ENCODE results near the gene NAA10. TPM values are rescaled to one million over a fixed set of nuclear protein-coding genes. Genes with fewer than 3 reads are reported as not detected.

NAA10 gene
- total RNA-seq, 1 experiment from 2014 or later: 246 TPM

- ATAC-seq: no peak
- Histone ChIP-seq H3K36me3 (ENCODE audit: control insufficient read depth, insufficient read depth, low read length) (no peaks in the 10 kb centered on the region), H3K27ac (ENCODE audit: low read length) (peak overlapping the region; percentile 80), H3K4me3 (ENCODE audit: low read depth in 2 of 2, low read length in 2 of 2) (no peak overlapping the region), H3K27me3 (ENCODE audit: control insufficient read depth, insufficient read depth, low read length) (no peaks in the 10 kb centered on the region), H3K9me3 (ENCODE audit: control insufficient read depth, insufficient read depth, low read depth, low read length) (no peaks in the 10 kb centered on the region), H3K4me1 (ENCODE audit: control insufficient read depth, insufficient read depth, low read length) (peaks cover 74% of the 10 kb centered on the region)
- TF ChIP-seq REST (IDR thresholded peaks at IDR 0.05; ENCODE audit: insufficient read depth in 1 of 2, low read depth in 2 of 2, low read length in 1 of 2) (no peak), TCF7L2 (IDR thresholded peaks at IDR 0.05; ENCODE audit: low read depth, low read length) (no peak), POLR2AphosphoS5 (IDR thresholded peaks at IDR 0.05; ENCODE audit: low read depth, low read length) (0 out of 2 replicates have a peak, but pooled peaks have one; percentile 1)
- DNase-seq (ENCODE audit: low read depth, low spot score): no peak
- POLR2A ChIA-PET: no interaction called here
- intact Hi-C loops (cut with micrococcal nuclease; ENCODE audit: unreplicated experiment): loop anchor here (10.0 kb wide), 2 partner anchors 76 to 116 kb away; partner anchors contain the start of gene PLXNB3
- in situ Hi-C loops (cut with HindIII; ENCODE audit: low pct_unique_long_range_greater_than_20kb, low sequenced_read_pairs): no loop called here
- CTCF ChIA-PET: no interaction called here
- no TSS peak for BruUV-seq (replicated peaks)
Observed at GRCh38 chrX:153881281-153881680, 53.6 kb downstream of the NAA10 start.

GRCh38 chrX:153880440-153880815 is 54.4 kb downstream of the NAA10 start:
- peaks cover 73% of the 10 kb centered on the region for H3K4me1 ChIP-seq (ENCODE audit: control insufficient read depth, insufficient read depth, low read length)
- H3K27me3 ChIP-seq (ENCODE audit: control insufficient read depth, insufficient read depth, low read length): no peaks in the 10 kb centered on the region
- ATAC-seq: peak; percentile 14
- H3K9me3 ChIP-seq (ENCODE audit: control insufficient read depth, insufficient read depth, low read depth, low read length): no peaks in the 10 kb centered on the region
- no TSS peak for BruUV-seq (replicated peaks)
- TF ChIP-seq POLR2AphosphoS5 (IDR thresholded peaks at IDR 0.05; ENCODE audit: low read depth, low read length): no peak
- no peak for TF ChIP-seq REST (IDR thresholded peaks at IDR 0.05; ENCODE audit: insufficient read depth in 1 of 2, low read depth in 2 of 2, low read length in 1 of 2)
- TF ChIP-seq CTCF (IDR thresholded peaks at IDR 0.05): no peak
- TF ChIP-seq SIN3A (IDR thresholded peaks at IDR 0.05; ENCODE audit: borderline replicate concordance, insufficient read depth, low read depth, low read length): no peak
- no peak for TF ChIP-seq TCF7L2 (IDR thresholded peaks at IDR 0.05; ENCODE audit: low read depth, low read length)
- H3K36me3 ChIP-seq (ENCODE audit: control insufficient read depth, insufficient read depth, low read length): no peaks in the 10 kb centered on the region
- no peak for DNase-seq (ENCODE audit: low read depth, low spot score)
- intact Hi-C loops (cut with micrococcal nuclease; ENCODE audit: unreplicated experiment) (loop anchor here (10.0 kb wide), 2 partner anchors 76 to 116 kb away; partner anchors contain the start of gene PLXNB3), in situ Hi-C loops (cut with HindIII; ENCODE audit: low pct_unique_long_range_greater_than_20kb, low sequenced_read_pairs) (no loop called here)
- peak overlapping the region; percentile 80 for H3K27ac ChIP-seq (ENCODE audit: low read length)
- CTCF ChIA-PET: no interaction called here
- no peak overlapping the region for H3K4me3 ChIP-seq (ENCODE audit: low read depth in 2 of 2, low read length in 2 of 2)
- POLR2A ChIA-PET: interaction anchor here (0.6 kb wide), 1 partner anchor 280 kb away, joined by 3 read pairs; no protein-coding TSS in a partner anchor

Measured in Panc1 (cell line).